Stimulated activated naive B cell treated with anti-CD40 and anti-IgM and Interleukin-4, amounts not matched to agents 10 μg/mL and 1 μg/mL and 100 μg/mL, for 72 hours (primary cell): ENCODE measurements around the gene CCDC69.

ENCODE experiments used
- ATAC-seq, 2 donors: fragments of 150-1000 bp; cut with Tn5 transposase; replicated peaks; 2 replicates each; pipeline ENCODE4 v1.10.0; 2021; ENCODE audit warnings: moderate library complexity in 1 of 2
- DNase-seq: peaks from one replicate; pipeline ENCODE4 v3.0.0; 2021
- H3K27ac Mint-ChIP-seq: one replicate; pipeline ENCODE4 v1.8.0; 2022; ENCODE audit warnings: mild to moderate bottlenecking, mixed read lengths
- H3K27me3 Mint-ChIP-seq, 2 donors: one replicate each; pipeline ENCODE4 v1.8.0; 2022; ENCODE audit warnings: mixed read lengths in 2 of 2
- H3K36me3 Mint-ChIP-seq, 2 donors: one replicate each; pipeline ENCODE4 v1.8.0; 2022; ENCODE audit warnings: mixed read lengths in 2 of 2, mild to moderate bottlenecking in 1 of 2
- H3K4me1 Mint-ChIP-seq, 2 donors: one replicate each; pipeline ENCODE4 v1.8.0; 2022; ENCODE audit warnings: mixed read lengths in 2 of 2, mild to moderate bottlenecking in 1 of 2
- H3K4me3 Mint-ChIP-seq, 2 donors: one replicate each; pipeline ENCODE4 v1.8.0; 2022; ENCODE audit warnings: mild to moderate bottlenecking in 2 of 2, mixed read lengths in 2 of 2, moderate library complexity in 1 of 2
- H3K9me3 Mint-ChIP-seq, 2 donors: one replicate each; pipeline ENCODE4 v1.8.0; 2022; ENCODE audit warnings: mixed read lengths in 2 of 2, mild to moderate bottlenecking in 1 of 2

CCDC69 gene

GRCh38 chr5:151153766-151154272 lies 70.1 kb downstream of the CCDC69 start:
- DNase-seq (no peak), ATAC-seq (no peak)
- H3K4me1 Mint-ChIP-seq: peaks cover 63 to 87% of the 10 kb centered on the region in 2 donors
- H3K9me3 Mint-ChIP-seq: no peaks in the 10 kb centered on the region
- peak overlapping the region; percentile 59 to 60 for H3K4me3 Mint-ChIP-seq
- peaks cover 49 to 62% of the 10 kb centered on the region in 2 donors for H3K36me3 Mint-ChIP-seq
- no peaks in the 10 kb centered on the region for H3K27me3 Mint-ChIP-seq
- H3K27ac Mint-ChIP-seq: peak overlapping the region; percentile 82

- Mint-ChIP-seq H3K4me1 (peaks cover 63 to 87% of the 10 kb centered on the region in 2 donors), H3K27me3 (no peaks in the 10 kb centered on the region), H3K36me3 (peaks cover 52 to 67% of the 10 kb centered on the region in 2 donors), H3K27ac (peak overlapping the region; percentile 82), H3K4me3 (peak overlapping the region; percentile 59 to 60), H3K9me3 (no peaks in the 10 kb centered on the region)
- ATAC-seq (peak; percentile 31 to 38), DNase-seq (no peak)
Observed at GRCh38 chr5:151153300-151153699, 70.6 kb downstream of the CCDC69 start.

GRCh38 chr5:151151793-151152192 lies 72.1 kb downstream of the CCDC69 start:
- ATAC-seq (peak; percentile 70 to 76), DNase-seq (peak; percentile 59)
- H3K27me3 Mint-ChIP-seq: no peaks in the 10 kb centered on the region
- peak overlapping the region; percentile 82 for H3K27ac Mint-ChIP-seq
- H3K4me3 Mint-ChIP-seq: peak overlapping the region; percentile 73 to 79
- peaks cover 65 to 76% of the 10 kb centered on the region in 2 donors for H3K36me3 Mint-ChIP-seq
- H3K4me1 Mint-ChIP-seq: peaks cover 71 to 97% of the 10 kb centered on the region in 2 donors
- H3K9me3 Mint-ChIP-seq: no peaks in the 10 kb centered on the region

GRCh38 chr5:151151263-151151660 lies 72.6 kb downstream of the CCDC69 start:
- DNase-seq (no peak), ATAC-seq (no peak)
- no peaks in the 10 kb centered on the region for H3K9me3 Mint-ChIP-seq
- H3K27ac Mint-ChIP-seq: peak overlapping the region; percentile 82
- peak overlapping the region; percentile 73 to 79 for H3K4me3 Mint-ChIP-seq
- H3K4me1 Mint-ChIP-seq: peaks cover 70 to 100% of the 10 kb centered on the region in 2 donors
- no peaks in the 10 kb centered on the region for H3K27me3 Mint-ChIP-seq
- H3K36me3 Mint-ChIP-seq: peaks cover 66 to 79% of the 10 kb centered on the region in 2 donors

- peak; percentile 20 to 26 for ATAC-seq
- Mint-ChIP-seq H3K4me3 (peak overlapping the region; percentile 73 to 79), H3K36me3 (peaks cover 65 to 79% of the 10 kb centered on the region in 2 donors)
Observed at GRCh38 chr5:151150471-151151262, 73.2 kb downstream of the CCDC69 start.

GRCh38 chr5:151148583-151148982 lies 75.3 kb downstream of the CCDC69 start:
- Mint-ChIP-seq H3K9me3 (no peaks in the 10 kb centered on the region), H3K27ac (peak overlapping the region; percentile 75), H3K4me1 (peaks cover 80 to 100% of the 10 kb centered on the region in 2 donors), H3K4me3 (peak overlapping the region in 1 of 2 donors; percentile 32), H3K27me3 (no peaks in the 10 kb centered on the region), H3K36me3 (peaks cover 66 to 80% of the 10 kb centered on the region in 2 donors)
- no peak for DNase-seq
- ATAC-seq: no peak

More at GRCh38 chr5:151150471-151151262, 73.2 kb downstream of the CCDC69 start:
- peak overlapping the region; percentile 82 for H3K27ac Mint-ChIP-seq
- H3K27me3 Mint-ChIP-seq: no peaks in the 10 kb centered on the region
- DNase-seq: no peak
- peaks cover 75 to 100% of the 10 kb centered on the region in 2 donors for H3K4me1 Mint-ChIP-seq
- H3K9me3 Mint-ChIP-seq: no peaks in the 10 kb centered on the region

GRCh38 chr5:151147033-151147432 lies 76.9 kb downstream of the CCDC69 start:
- Mint-ChIP-seq H3K9me3 (no peaks in the 10 kb centered on the region), H3K27ac (peak overlapping the region; percentile 71), H3K4me1 (peaks cover 80 to 100% of the 10 kb centered on the region in 2 donors), H3K4me3 (peak overlapping the region in 1 of 2 donors; percentile 36), H3K27me3 (no peaks in the 10 kb centered on the region), H3K36me3 (peaks cover 64 to 80% of the 10 kb centered on the region in 2 donors)
- no peak for ATAC-seq
- DNase-seq: no peak

GRCh38 chr5:151146061-151146460 lies 77.8 kb downstream of the CCDC69 start:
- Mint-ChIP-seq H3K27me3 (no peaks in the 10 kb centered on the region), H3K36me3 (peaks cover 65 to 80% of the 10 kb centered on the region in 2 donors), H3K4me3 (peak overlapping the region; percentile 30 to 63), H3K9me3 (no peaks in the 10 kb centered on the region), H3K27ac (peak overlapping the region; percentile 90), H3K4me1 (peaks cover 80 to 100% of the 10 kb centered on the region in 2 donors)
- ATAC-seq (no peak), DNase-seq (no peak)

GRCh38 chr5:151144922-151145321 lies 79.0 kb downstream of the CCDC69 start:
- Mint-ChIP-seq H3K4me3 (peak overlapping the region in 1 of 2 donors; percentile 51), H3K4me1 (peaks cover 76 to 95% of the 10 kb centered on the region in 2 donors), H3K36me3 (peaks cover 63 to 80% of the 10 kb centered on the region in 2 donors), H3K9me3 (no peaks in the 10 kb centered on the region), H3K27ac (peak overlapping the region; percentile 77), H3K27me3 (no peaks in the 10 kb centered on the region)
- no peak for ATAC-seq
- DNase-seq: no peak

- no peak for ATAC-seq
- Mint-ChIP-seq H3K27ac (peak overlapping the region; percentile 77), H3K36me3 (peaks cover 61 to 81% of the 10 kb centered on the region in 2 donors), H3K9me3 (no peaks in the 10 kb centered on the region), H3K4me3 (no peak overlapping the region), H3K4me1 (peaks cover 72 to 88% of the 10 kb centered on the region in 2 donors), H3K27me3 (no peaks in the 10 kb centered on the region)
- DNase-seq: no peak
Observed at GRCh38 chr5:151144275-151144674, 79.6 kb downstream of the CCDC69 start.

GRCh38 chr5:151143645-151144044 lies 80.2 kb downstream of the CCDC69 start:
- no peaks in the 10 kb centered on the region for H3K9me3 Mint-ChIP-seq
- no peak for DNase-seq
- no peaks in the 10 kb centered on the region for H3K27me3 Mint-ChIP-seq
- peaks cover 72 to 87% of the 10 kb centered on the region in 2 donors for H3K4me1 Mint-ChIP-seq
- peak overlapping the region in 1 of 2 donors; percentile 7 for H3K4me3 Mint-ChIP-seq
- peak overlapping the region; percentile 83 for H3K27ac Mint-ChIP-seq
- H3K36me3 Mint-ChIP-seq: peaks cover 61 to 83% of the 10 kb centered on the region in 2 donors
- no peak for ATAC-seq

GRCh38 chr5:151142933-151143332 lies 81.0 kb downstream of the CCDC69 start:
- H3K36me3 Mint-ChIP-seq: peaks cover 61 to 83% of the 10 kb centered on the region in 2 donors
- no peak for ATAC-seq
- peak overlapping the region; percentile 83 for H3K27ac Mint-ChIP-seq
- peak overlapping the region; percentile 11 to 84 for H3K4me3 Mint-ChIP-seq
- no peaks in the 10 kb centered on the region for H3K27me3 Mint-ChIP-seq
- H3K4me1 Mint-ChIP-seq: peaks cover 71 to 87% of the 10 kb centered on the region in 2 donors
- no peaks in the 10 kb centered on the region for H3K9me3 Mint-ChIP-seq
- DNase-seq: no peak

- peak; percentile 96 to 97 for ATAC-seq
- Mint-ChIP-seq H3K9me3 (no peaks in the 10 kb centered on the region), H3K27me3 (no peaks in the 10 kb centered on the region), H3K4me1 (peaks cover 76 to 87% of the 10 kb centered on the region in 2 donors), H3K36me3 (peaks cover 60 to 84% of the 10 kb centered on the region in 2 donors), H3K27ac (peak overlapping the region; percentile 83), H3K4me3 (peak overlapping the region; percentile 84 to 89)
- peak; percentile 70 for DNase-seq
Observed at GRCh38 chr5:151141535-151141934, 82.4 kb downstream of the CCDC69 start.

- no peak for ATAC-seq
- Mint-ChIP-seq H3K4me3 (peak overlapping the region; percentile 84 to 89), H3K27me3 (no peaks in the 10 kb centered on the region), H3K27ac (peak overlapping the region; percentile 83), H3K4me1 (peaks cover 77 to 87% of the 10 kb centered on the region in 2 donors), H3K36me3 (peaks cover 60 to 82% of the 10 kb centered on the region in 2 donors), H3K9me3 (no peaks in the 10 kb centered on the region)
- no peak for DNase-seq
Observed at GRCh38 chr5:151140686-151141459, 83.0 kb downstream of the CCDC69 start.
